ENCODE results near the gene RGN.
"Not testable (repeated sequence)": the region's sequence is repeated elsewhere in the genome, so short reads cannot be mapped to it uniquely, and the experiment has no call there.

The RGN gene

DNA sequence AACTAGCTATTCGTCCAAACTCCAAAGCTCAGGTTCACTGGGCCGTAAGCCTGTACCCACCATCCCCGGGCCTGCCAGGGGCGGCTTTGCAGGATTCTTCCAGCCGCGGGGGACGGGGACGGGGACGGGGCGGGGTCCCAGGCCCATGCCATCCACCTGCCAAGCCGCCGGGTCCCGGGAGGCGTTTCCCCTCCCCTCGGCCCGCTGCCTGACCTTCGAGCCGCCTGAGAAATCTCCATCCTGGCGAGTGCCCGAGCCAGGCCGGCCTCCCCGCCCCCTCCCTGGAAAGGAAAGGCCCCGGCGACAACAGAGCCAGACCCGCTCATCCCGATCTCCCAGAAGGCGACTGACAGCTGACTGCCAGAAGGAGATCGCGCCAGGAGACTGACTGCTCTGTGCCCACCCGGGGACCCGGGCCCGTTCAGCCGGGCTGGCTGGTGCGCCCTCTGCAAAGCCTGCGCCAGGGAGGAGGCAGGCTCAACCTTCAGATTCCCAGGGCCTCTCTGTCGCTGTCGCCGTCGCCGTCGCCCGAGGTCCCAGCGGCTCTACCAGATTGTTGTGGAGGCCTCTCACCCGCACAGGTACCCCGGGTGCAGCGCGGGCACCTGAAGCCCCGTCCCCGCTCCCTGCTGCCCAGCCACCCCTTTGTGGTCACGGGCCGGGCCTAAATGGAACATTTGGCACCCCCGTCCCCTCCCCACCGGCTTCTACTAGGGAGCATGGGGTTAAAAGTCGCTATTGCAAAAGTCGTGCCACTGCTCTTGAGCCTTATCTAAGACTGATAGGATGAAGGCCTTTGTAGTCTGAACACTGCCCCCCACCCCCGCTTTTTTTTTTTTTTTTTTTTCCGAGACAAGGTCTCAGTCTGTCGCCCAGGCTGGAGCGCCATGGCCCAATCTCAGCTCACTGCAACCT, at the start of gene RGN:
Gene RGN (plus strand): TSS at position 315 of the 915 bp plus-strand sequence. CDS start 2,702 bp downstream, outside the sequence.
- DNase-seq = no peak

DNA sequence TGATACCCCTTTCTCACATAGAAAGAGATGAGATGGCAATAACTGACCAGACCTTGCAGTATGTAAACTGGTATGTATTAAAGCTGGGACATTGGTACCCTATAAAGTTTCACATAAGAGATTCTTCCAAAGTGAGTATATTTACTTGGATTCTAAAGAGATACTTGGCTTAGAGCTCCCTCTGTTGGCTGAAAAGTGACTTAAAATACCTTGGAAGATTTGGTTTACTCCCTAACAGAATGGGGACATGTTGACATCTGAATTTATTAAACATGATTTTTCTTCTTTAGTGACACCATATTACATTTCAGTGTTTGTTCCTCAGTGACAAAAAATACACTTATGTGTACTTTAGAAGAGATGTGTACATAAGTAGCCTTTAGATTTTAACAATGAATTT, 47.9 kb upstream of the RGN start:
- peak; percentile 32 to 49 for DNase-seq

- DNase-seq = no peak
Measured at GRCh38 chrX:47047989-47048388, 30.3 kb upstream of the RGN start.

DNA sequence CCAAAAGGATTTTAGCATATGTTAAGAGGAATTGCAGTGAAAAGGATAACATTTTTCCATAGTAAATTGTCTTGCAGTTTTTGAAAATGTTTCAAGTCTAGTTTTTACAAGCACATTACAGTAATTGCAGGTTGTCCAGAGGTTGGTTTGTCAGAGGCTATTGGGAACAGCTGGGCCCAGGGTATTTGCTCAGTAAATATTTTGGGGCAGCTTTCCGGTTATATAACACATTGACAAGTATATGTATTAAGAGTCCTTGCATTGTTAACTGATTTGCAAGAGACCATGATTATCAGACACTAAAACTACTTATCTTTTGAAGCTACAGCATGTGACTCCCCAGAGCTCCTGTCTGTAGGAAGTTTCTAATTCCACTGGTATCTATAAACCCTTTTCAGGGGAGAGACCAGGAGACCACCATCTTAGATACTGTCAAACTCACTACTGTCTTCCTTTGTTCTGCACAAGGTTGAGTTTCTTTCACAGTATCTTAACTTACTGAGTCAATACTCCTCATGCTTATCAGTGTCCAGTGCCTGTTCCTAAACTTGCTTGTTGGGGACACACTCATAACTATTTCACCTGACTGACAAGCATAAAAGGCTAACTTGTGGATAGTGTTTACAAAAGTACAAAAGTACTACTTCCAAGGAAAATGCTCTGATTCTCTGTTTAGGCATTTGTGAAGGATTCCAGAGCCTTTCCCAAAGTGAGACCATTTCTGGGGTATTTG, 18.9 kb upstream of the RGN start:
- no peak for DNase-seq

DNA sequence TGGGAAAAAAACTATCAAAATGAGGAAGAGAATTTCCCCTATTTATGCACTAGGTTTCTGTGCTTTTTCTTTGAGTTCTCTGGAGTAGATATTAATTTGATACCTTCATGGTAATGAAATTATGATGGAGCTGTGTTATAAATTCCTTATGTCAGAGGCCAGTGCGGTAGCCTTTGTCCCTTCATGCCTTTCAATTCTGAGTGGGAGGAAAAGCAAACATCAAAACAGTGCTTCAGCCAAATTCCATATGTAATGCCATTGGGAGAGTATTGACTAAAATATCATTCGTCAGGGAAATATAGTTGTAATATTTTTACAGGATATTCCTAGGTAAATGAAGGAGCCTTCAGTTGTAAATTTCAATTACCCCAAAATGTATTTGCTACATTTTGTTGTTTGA, 17.5 kb upstream of the RGN start:
- no peak for DNase-seq

GRCh38 chrX:47061238-47061919, 16.9 kb upstream of the RGN start:
- DNase-seq = no peak

- DNase-seq = no peak
Measured at GRCh38 chrX:47063179-47063578, 15.1 kb upstream of the RGN start.

DNA sequence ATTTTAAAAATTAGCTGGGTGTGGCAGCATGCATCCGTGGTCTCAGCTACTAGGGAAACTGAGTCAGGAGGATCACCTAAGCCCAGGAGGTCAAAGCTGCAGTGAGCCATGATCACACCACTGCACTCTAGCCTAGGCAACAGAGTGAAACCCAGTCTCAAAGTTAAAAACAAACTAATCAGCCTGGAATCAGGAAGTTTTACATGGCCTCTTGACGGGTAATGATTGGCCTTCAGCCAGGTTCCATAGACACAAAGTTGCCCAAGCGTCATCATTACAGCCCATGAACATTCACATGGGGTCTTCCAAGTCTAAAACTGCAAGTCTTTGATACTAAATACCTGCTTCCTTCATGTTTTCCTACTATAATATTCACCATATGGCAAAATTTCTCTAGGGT, 10.0 kb upstream of the RGN start:
- no peak for DNase-seq

GRCh38 chrX:47068720-47069119, 9.5 kb upstream of the RGN start:
- DNase-seq = no peak

DNA sequence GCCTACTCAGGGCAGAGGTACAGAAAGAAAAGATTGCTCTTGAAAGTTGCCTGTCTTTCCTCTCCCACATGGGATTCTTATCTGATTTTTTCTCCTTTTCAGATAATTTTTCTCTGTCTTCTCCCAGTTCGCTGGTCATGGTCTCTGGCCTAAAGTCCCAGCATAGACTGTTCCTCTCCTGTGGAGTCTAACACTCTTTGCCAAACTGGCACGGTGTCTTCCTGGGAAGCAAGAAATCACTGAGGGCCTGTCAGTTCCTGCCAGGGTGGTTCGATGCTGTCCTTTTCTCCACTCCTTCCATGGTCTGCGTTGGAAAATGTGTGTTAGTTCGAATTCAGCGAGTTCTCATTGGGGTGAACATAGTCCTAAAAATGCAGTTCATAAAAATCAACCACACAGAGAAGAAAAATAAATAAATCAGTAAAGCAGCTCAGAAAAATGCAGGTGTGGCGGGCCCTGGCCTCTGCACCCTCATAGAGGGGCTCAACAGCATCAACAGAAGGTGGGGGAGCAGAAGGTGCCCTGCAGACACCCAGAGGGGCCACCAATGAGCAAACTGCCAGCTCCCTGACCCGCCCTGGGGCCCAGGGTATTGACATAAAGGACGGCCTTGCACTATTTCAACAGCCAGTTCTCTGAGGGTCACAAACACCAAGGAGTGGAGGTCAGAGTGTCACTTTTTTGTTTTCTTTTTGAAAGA, 2.1 kb downstream of the RGN start:
- no peak for DNase-seq

DNA sequence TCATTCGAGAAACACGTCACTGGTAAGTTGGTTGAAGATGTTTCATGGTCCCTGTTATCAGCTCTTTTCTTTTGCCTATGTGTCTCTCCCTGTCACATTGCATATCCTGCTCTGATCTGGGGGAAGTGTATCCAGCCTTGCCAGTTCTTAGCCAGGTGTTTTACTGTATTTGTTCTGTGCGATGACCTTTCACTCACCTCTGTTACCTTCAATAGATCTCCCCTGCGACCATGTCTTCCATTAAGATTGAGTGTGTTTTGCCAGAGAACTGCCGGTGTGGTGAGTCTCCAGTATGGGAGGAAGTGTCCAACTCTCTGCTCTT, 2.6 kb downstream of the RGN start:
- DNase-seq = no peak

GRCh38 chrX:47091149-47091775, 13.0 kb downstream of the RGN start:
- peak in 1 of 2 experiments; percentile 5 for DNase-seq

- DNase-seq = peak; percentile 26 to 52
Measured at GRCh38 chrX:47093248-47093647, 15.0 kb downstream of the RGN start.

DNA sequence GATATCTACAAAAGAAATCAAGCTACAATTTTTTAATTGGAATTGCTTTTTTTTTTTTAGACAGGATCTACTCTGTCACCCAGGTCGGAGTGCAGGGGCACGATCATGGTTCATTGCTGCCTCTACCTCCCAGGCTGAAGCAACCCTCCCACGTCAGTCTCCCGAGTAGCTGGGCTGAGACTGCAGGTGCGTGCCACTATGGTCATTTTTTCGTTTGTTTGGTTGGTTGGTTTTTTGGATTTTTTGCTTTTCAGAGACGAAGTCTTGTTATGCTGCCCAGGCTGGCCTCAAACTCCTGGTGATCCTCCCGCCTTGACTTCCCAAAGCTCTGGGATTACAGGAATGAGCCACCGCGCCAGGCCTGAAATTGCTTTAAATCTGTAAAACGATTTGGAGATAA, 15.6 kb downstream of the RGN start:
- no peak for DNase-seq

- DNase-seq = no peak
Measured at GRCh38 chrX:47097018-47097417, 18.8 kb downstream of the RGN start.

DNA sequence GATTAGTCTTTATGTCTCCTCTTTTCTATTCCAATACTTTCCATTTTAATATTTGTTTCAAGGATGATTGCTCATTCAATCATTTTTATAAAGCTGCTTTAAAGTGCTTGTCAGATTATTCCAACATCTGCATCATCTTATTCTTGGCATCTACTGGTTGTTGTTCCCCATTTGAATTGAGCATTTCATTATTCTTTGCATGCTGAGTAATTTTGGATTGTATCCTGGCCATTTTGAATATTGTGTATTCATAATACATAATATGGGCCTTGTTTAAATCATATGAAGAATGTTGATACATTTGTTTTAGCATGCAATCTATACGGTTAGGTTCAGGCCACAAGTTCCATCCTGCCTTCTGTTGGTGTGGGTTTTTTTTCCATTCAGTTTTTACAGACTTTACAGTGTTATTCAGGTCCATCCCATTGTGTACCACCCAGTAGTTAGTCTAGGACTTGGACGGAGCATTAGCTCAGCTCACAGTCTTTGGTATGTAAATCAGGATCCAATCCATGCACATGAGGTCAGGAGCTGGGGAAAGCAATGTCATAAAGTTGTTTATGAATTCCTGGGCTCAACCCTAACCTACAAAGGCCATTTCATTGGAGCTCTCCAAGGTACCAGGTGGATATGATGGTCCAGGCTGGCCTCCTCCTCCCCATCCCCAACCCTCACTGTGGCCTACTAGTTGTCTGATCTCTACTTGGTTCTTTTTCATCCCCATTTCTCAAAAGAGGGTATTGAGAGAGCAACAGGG, 20.3 kb downstream of the RGN start:
- DNase-seq = no peak

- no peak for DNase-seq
Measured at GRCh38 chrX:47101206-47101605, 23.0 kb downstream of the RGN start.

DNA sequence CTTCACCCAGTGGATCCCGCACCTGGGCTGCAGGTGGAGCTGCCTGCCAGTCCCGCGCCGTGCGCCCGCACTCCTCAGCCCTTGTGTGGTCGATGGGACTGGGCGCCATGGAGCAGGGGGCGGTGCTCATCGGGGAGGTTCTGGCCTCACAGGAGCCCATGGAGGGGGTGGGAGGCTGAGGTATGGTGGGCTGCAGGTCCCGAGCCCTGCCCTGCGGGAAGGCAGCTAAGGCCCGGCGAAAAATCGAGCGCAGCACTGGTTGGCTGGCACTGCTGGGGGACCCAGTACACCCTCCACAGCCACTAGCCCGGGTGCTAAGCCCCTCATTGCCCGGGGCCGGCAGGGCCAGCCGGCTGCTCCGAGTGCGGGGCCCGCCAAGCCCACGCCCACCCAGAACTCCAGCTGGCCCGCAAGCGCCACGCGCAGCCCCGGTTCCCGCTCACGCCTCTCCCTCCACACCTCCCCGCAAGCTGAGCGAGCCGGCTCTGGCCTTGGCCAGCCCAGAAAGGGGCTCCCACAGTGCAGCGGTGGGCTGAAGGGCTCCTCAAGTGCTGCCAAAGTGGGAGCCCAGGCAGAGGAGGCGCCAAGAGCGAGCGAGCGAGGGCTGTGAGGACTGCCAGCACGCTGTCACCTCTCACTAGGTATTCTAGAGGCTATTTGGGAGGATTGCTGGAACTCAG, 32.8 kb downstream of the RGN start:
- DNase-seq = not testable (repeated sequence)

GRCh38 chrX:47112316-47112954, 34.2 kb downstream of the RGN start:
- no peak for DNase-seq

DNA sequence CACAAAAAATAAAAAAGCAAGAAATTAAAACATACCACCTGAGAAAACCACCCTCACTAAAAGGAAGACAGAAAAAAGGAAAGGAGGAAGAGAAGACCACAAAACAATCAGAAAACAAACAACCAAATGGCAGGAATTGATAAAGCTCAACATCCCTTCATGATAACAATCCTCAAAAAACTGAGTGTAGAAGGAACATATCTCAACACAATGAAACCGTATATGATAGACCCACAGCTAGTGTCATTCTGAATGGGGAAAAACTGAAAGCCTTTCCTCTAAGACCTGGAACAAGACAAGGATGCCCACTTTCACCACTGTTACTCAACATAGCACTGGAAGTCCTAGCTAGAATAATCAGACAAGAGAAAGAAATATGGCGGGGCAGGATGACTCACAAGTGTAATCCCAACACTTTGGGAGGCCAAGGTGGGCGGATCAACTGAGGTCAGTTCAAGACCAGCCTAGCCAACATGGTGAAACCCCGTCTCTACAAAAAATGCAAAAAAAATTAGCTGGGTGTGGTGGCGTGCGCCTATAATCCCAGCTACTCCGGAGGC, 38.4 kb downstream of the RGN start:
- not testable (repeated sequence) for DNase-seq

Data from Kasumi-1 (cell line).